ENCODE results near the gene AK2.

DNA sequence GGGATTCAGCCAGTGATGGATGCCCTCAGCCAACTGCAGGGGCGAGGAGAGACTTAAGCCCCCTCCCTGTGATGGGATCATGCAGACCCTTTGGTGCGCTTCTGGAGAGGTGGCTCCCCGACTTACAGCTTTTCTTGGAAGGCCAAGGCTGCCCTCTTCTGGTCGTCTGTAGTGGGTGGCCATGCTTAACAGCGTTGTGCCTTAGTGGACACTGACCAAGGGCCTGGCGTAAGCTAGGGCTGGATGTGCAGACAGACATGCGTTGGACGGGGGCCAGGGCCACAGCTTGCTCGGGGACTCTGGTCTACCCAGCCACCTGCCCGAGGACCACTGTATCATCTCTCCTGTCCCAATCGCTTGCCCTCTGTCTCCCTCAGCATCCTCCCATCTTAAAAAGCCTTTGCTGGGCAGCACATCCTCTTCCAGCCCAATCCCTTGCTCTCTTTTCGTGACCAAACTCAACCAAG lies 49.7 kb upstream of the AK2 start:
- TF ChIP-seq CTCF (IDR thresholded peaks at IDR 0.05) (peak; percentile 38 to 83 (median 64)), POLR2A (IDR thresholded peaks at IDR 0.05) (no peak)

Measured in adrenal gland (tissue), 5 donors.